Mesothelial cell of epicardium (in vitro differentiated cells): ENCODE results near the gene DPCD. TPM values are rescaled to one million over a fixed set of nuclear protein-coding genes. Genes with fewer than 3 reads are reported as not detected.
"Not testable (repeated sequence)": the region's sequence is repeated elsewhere in the genome, so short reads cannot be mapped to it uniquely, and the experiment has no call there.

Experiments used
- DNase-seq, 2 experiments: peaks; one replicate each; pipeline ENCODE4 v3.0.0; 2021; ENCODE audit warnings: low spot score in 2 of 2; ENCODE audit not compliant: unreplicated experiment in 2 of 2
- H3K27ac Mint-ChIP-seq: 2 replicates; pipeline ENCODE4 v1.8.0; 2021; ENCODE audit warnings: mixed read lengths
- H3K27me3 Mint-ChIP-seq: 2 replicates; pipeline ENCODE4 v1.8.0; 2021; ENCODE audit warnings: low read depth, mixed read lengths
- H3K36me3 Mint-ChIP-seq: 2 replicates; pipeline ENCODE4 v1.8.0; 2021; ENCODE audit warnings: mixed read lengths
- H3K4me1 Mint-ChIP-seq: 2 replicates; pipeline ENCODE4 v1.8.0; 2021; ENCODE audit warnings: mixed read lengths
- H3K4me3 Mint-ChIP-seq: 2 replicates; pipeline ENCODE4 v1.8.0; 2021; ENCODE audit warnings: mild to moderate bottlenecking, moderate library complexity, mixed read lengths
- H3K9me3 Mint-ChIP-seq: 2 replicates; pipeline ENCODE4 v1.8.0; 2021; ENCODE audit warnings: mixed read lengths
- CTCF ChIP-seq: fragments of 200-600 bp; sonication (generic); IDR thresholded peaks from one replicate; pipeline ENCODE4 v1.5.0; 2021; ENCODE audit warnings: antibody characterized with exemption; ENCODE audit not compliant: unreplicated experiment
- total RNA-seq: library from RNA; stranded (reverse); gene quantifications from 3 replicates; pipeline ENCODE4 v1.2.1, GENCODE V29; 2021

Gene DPCD
- total RNA-seq, 1 donor from 2014 or later: 23.0 TPM

GRCh38 chr10:101624526-101625102, 36.5 kb downstream of the DPCD start:
- H3K36me3 Mint-ChIP-seq: peaks cover 31% of the 10 kb centered on the region
- no peaks in the 10 kb centered on the region for H3K27me3 Mint-ChIP-seq
- H3K27ac Mint-ChIP-seq: no peak overlapping the region
- TF ChIP-seq CTCF: no peak
- H3K4me1 Mint-ChIP-seq: no peaks in the 10 kb centered on the region
- H3K4me3 Mint-ChIP-seq: no peak overlapping the region
- peaks cover 4% of the 10 kb centered on the region for H3K9me3 Mint-ChIP-seq
- DNase-seq: no peak

- Mint-ChIP-seq H3K9me3 (peaks cover 4% of the 10 kb centered on the region), H3K4me1 (no peaks in the 10 kb centered on the region), H3K4me3 (no peak overlapping the region), H3K36me3 (peaks cover 29% of the 10 kb centered on the region), H3K27me3 (no peaks in the 10 kb centered on the region), H3K27ac (no peak overlapping the region)
- no peak for DNase-seq
- TF ChIP-seq CTCF: no peak
Measured at GRCh38 chr10:101625821-101626412, 37.8 kb downstream of the DPCD start.

GRCh38 chr10:101629837-101630632, 41.9 kb downstream of the DPCD start:
- Mint-ChIP-seq H3K27me3 (no peaks in the 10 kb centered on the region), H3K4me1 (no peaks in the 10 kb centered on the region), H3K9me3 (no peaks in the 10 kb centered on the region), H3K4me3 (no peak overlapping the region), H3K27ac (no peak overlapping the region), H3K36me3 (peaks cover 13% of the 10 kb centered on the region)
- DNase-seq: no peak
- no peak for TF ChIP-seq CTCF

DNA sequence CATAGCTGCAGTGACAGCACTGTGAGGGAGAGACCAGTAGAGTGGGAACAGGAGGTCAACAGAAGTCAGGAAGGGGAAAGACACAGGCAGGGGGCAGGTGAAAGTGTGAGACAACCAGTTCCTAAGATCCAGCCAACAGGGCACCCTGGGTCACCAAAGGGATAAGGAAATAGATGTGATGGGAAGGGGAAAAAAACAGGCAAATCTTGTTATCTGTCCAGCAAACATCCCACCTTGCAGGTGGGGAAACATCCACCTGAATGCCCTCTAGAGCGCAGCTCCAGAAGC, 42.5 kb downstream of the DPCD start:
- Mint-ChIP-seq H3K36me3 (peaks cover 16% of the 10 kb centered on the region), H3K4me1 (no peaks in the 10 kb centered on the region), H3K9me3 (no peaks in the 10 kb centered on the region), H3K27me3 (no peaks in the 10 kb centered on the region), H3K4me3 (no peak overlapping the region), H3K27ac (no peak overlapping the region)
- no peak for DNase-seq
- no peak for TF ChIP-seq CTCF

GRCh38 chr10:101631821-101632475, 43.8 kb downstream of the DPCD start:
- Mint-ChIP-seq H3K4me3 (no peak overlapping the region), H3K36me3 (peaks cover 24% of the 10 kb centered on the region), H3K27ac (no peak overlapping the region), H3K4me1 (no peaks in the 10 kb centered on the region), H3K27me3 (no peaks in the 10 kb centered on the region), H3K9me3 (no peaks in the 10 kb centered on the region)
- no peak for DNase-seq
- TF ChIP-seq CTCF: no peak

DNA sequence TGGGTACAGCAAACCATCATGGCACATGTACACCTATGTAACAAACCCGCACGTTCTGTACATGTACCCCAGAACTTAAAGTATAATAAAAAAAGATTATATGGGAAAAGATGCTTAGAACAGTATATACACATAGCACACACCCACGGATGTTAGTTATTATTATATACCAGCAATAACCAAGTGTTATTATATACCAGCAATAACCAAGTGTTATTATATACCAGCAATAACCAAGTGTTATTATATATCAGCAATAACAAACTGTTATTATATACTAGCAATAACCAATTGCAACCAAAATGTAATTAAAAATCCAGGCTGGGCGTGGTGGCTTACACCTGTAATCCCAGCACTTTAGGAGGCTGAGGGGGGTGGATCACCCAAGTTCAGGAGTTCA, 45.4 kb downstream of the DPCD start:
- not testable (repeated sequence) for H3K27ac Mint-ChIP-seq, H3K27me3 Mint-ChIP-seq, H3K4me3 Mint-ChIP-seq, H3K9me3 Mint-ChIP-seq, DNase-seq, H3K4me1 Mint-ChIP-seq
- H3K36me3 Mint-ChIP-seq: peaks cover 34% of the 10 kb centered on the region
